HEK293T (cell line): ENCODE measurements around the gene NUDT22.

ENCODE experiments used
- ARNT ChIP-seq: fragments of 450-650 bp; IDR thresholded peaks from 2 replicates; pipeline ENCODE4 v1.6.1; 2017; ENCODE audit warnings: mild to moderate bottlenecking
- BHLHE40 ChIP-seq: fragments of 450-650 bp; IDR thresholded peaks from 2 replicates; pipeline ENCODE4 v1.6.1; 2016; ENCODE audit warnings: mild to moderate bottlenecking, moderate library complexity, borderline replicate concordance
- FOXA1 ChIP-seq: fragments of 450-650 bp; IDR thresholded peaks from 2 replicates; pipeline ENCODE4 v1.6.1; 2016; ENCODE audit warnings: mild to moderate bottlenecking
- HDGF ChIP-seq: fragments of 450-650 bp; IDR thresholded peaks from 2 replicates; pipeline ENCODE4 v1.6.1; 2017; ENCODE audit warnings: antibody characterized with exemption, borderline replicate concordance
- L3MBTL2 ChIP-seq: fragments of 450-650 bp; conservative IDR thresholded peaks from 2 replicates; pipeline ENCODE4 v1.6.1; 2016; ENCODE audit warnings: mild to moderate bottlenecking
- LEF1 ChIP-seq: fragments of 450-650 bp; IDR thresholded peaks from 2 replicates; pipeline ENCODE4 v1.6.1; 2017; ENCODE audit warnings: mild to moderate bottlenecking, borderline replicate concordance
- NFRKB ChIP-seq: fragments of 450-650 bp; IDR thresholded peaks from 2 replicates; pipeline ENCODE4 v1.6.1; 2016; ENCODE audit warnings: mild to moderate bottlenecking, moderate library complexity

GRCh38 chr11:64249038-64249437 lies 23.0 kb downstream of the NUDT22 start:
- TF ChIP-seq LEF1: no peak
- TF ChIP-seq ARNT: no peak
- TF ChIP-seq HDGF: no peak
- TF ChIP-seq NFRKB: no peak
- no peak for TF ChIP-seq BHLHE40
- TF ChIP-seq L3MBTL2: no peak
- no peak for TF ChIP-seq FOXA1
